Fibroblast of skin of scalp (primary cell): ENCODE data around the gene YWHAB. TPM values are rescaled to one million over a fixed set of nuclear protein-coding genes. Genes with fewer than 3 reads are reported as not detected.
"Not testable (repeated sequence)": the region's sequence is repeated elsewhere in the genome, so short reads cannot be mapped to it uniquely, and the experiment has no call there.

Experiments used
- DNase-seq: peaks from one replicate; pipeline ENCODE4 v3.0.0-alpha.2; 2013
- polyA plus RNA-seq, 2 experiments: library from polyadenylated mRNA; unstranded; fragments of 120-200 nt; gene quantifications; one replicate each; pipeline ENCODE4 v1.2.1, GENCODE V29; 2013; ENCODE audit not compliant: insufficient read length in 2 of 2

YWHAB gene
- polyA plus RNA-seq (2013, experiment 1 of 2; ENCODE audit: insufficient read length), result 239 TPM
- 247 TPM for polyA plus RNA-seq (2013, experiment 2 of 2; ENCODE audit: insufficient read length)

- DNase-seq, result peak; percentile 99
Observed at GRCh38 chr20:44885392-44886265, at the start of gene YWHAB. Gene YWHAB, plus strand, starts transcription at chr20:44885705. Its CDS starts 15,829 bp downstream, at chr20:44901534.

GRCh38 chr20:44836601-44837120 lies 48.8 kb upstream of the YWHAB start:
- no peak for DNase-seq

GRCh38 chr20:44837946-44838345 lies 47.6 kb upstream of the YWHAB start:
- no peak for DNase-seq

- no peak for DNase-seq
Observed at GRCh38 chr20:44838521-44838920, 47.0 kb upstream of the YWHAB start.

- no peak for DNase-seq
Observed at GRCh38 chr20:44839481-44839880, 46.0 kb upstream of the YWHAB start.

- DNase-seq, result no peak
Observed at GRCh38 chr20:44840826-44841225, 44.7 kb upstream of the YWHAB start.

GRCh38 chr20:44841955-44842354 lies 43.5 kb upstream of the YWHAB start:
- DNase-seq, result no peak

- DNase-seq, result no peak
Observed at GRCh38 chr20:44843876-44844275, 41.6 kb upstream of the YWHAB start.

- no peak for DNase-seq
Observed at GRCh38 chr20:44848254-44849015, 37.1 kb upstream of the YWHAB start.

GRCh38 chr20:44849703-44850102 lies 35.8 kb upstream of the YWHAB start:
- no peak for DNase-seq

- DNase-seq, result no peak
Observed at GRCh38 chr20:44850272-44850671, 35.2 kb upstream of the YWHAB start.

GRCh38 chr20:44850837-44851236 lies 34.7 kb upstream of the YWHAB start:
- no peak for DNase-seq

GRCh38 chr20:44851545-44851944 lies 34.0 kb upstream of the YWHAB start:
- no peak for DNase-seq

- no peak for DNase-seq
Observed at GRCh38 chr20:44856442-44856841, 29.1 kb upstream of the YWHAB start.

- no peak for DNase-seq
Observed at GRCh38 chr20:44856856-44857448, 28.6 kb upstream of the YWHAB start.

GRCh38 chr20:44858606-44859360 lies 26.7 kb upstream of the YWHAB start:
- DNase-seq, result no peak

GRCh38 chr20:44861531-44862006 lies 23.9 kb upstream of the YWHAB start:
- DNase-seq, result peak; percentile 44

- no peak for DNase-seq
Observed at GRCh38 chr20:44862286-44862685, 23.2 kb upstream of the YWHAB start.

GRCh38 chr20:44863365-44864084 lies 22.0 kb upstream of the YWHAB start:
- not testable (repeated sequence) for DNase-seq

GRCh38 chr20:44864493-44864892 lies 21.0 kb upstream of the YWHAB start:
- DNase-seq, result not testable (repeated sequence)

GRCh38 chr20:44866703-44867335 lies 18.7 kb upstream of the YWHAB start:
- DNase-seq, result no peak
